HEK293 (cell line): ENCODE measurements around the gene OR6P1.

Experiments used
- REPIN1 ChIP-seq: fragments of 450-650 bp; formaldehyde crosslinking; IDR thresholded peaks from 2 replicates; pipeline ENCODE4 v1.5.1; 2017; ENCODE audit warnings: missing biosample characterization, missing genetic modification characterization, low read depth
- TF ChIP-seq, protein P1 (sequence below): fragments of 450-650 bp; formaldehyde crosslinking; IDR thresholded peaks from 2 replicates; pipeline ENCODE4 v1.5.1; 2017; ENCODE audit warnings: missing biosample characterization, missing genetic modification characterization

- TF ChIP-seq, protein P1, sequence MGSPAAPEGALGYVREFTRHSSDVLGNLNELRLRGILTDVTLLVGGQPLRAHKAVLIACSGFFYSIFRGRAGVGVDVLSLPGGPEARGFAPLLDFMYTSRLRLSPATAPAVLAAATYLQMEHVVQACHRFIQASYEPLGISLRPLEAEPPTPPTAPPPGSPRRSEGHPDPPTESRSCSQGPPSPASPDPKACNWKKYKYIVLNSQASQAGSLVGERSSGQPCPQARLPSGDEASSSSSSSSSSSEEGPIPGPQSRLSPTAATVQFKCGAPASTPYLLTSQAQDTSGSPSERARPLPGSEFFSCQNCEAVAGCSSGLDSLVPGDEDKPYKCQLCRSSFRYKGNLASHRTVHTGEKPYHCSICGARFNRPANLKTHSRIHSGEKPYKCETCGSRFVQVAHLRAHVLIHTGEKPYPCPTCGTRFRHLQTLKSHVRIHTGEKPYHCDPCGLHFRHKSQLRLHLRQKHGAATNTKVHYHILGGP (tag by site-specific recombination) = no peak
- TF ChIP-seq REPIN1 (tag by site-specific recombination) = no peak
Measured at GRCh38 chr1:158554352-158554751, 16.0 kb downstream of the OR6P1 start, which contains the start of gene OR6Y1.
